Measurements from ENCODE around the gene SEC11A. TPM values are rescaled to one million over a fixed set of nuclear protein-coding genes. Genes with fewer than 3 reads are reported as not detected.
"Not testable (repeated sequence)": the region's sequence is repeated elsewhere in the genome, so short reads cannot be mapped to it uniquely, and the experiment has no call there.

Gene SEC11A
- polyA plus RNA-seq, 1 experiment: 324 TPM

- Histone ChIP-seq H3K9me3 (ENCODE audit: control insufficient read depth, insufficient read depth, low read length) (no peaks in the 10 kb centered on the region), H3K27ac (ENCODE audit: low read depth, low read length) (peak overlapping the region; percentile 13), H3K4me3 (ENCODE audit: low read depth, low read length) (no peak overlapping the region), H3K27me3 (ENCODE audit: control insufficient read depth, insufficient read depth, low read length) (no peaks in the 10 kb centered on the region)
- ChIA-PET POLR2A (interaction anchor here (0.8 kb wide), 1 partner anchor 10 kb away, joined by 3 read pairs; no protein-coding TSS in a partner anchor), CTCF (no interaction called here)
- no peak for DNase-seq (ENCODE audit: low read depth, low spot score)
- no peak for TF ChIP-seq CTCF (IDR thresholded peaks at IDR 0.05; ENCODE audit: low read depth, low read length)
Measured at GRCh38 chr15:84761607-84762131, 45.7 kb upstream of the SEC11A start.

GRCh38 chr15:84760219-84760618 is 44.3 kb upstream of the SEC11A start:
- TF ChIP-seq CTCF (IDR thresholded peaks at IDR 0.05; ENCODE audit: low read depth, low read length): no peak
- DNase-seq (ENCODE audit: low read depth, low spot score): no peak
- Histone ChIP-seq H3K27ac (ENCODE audit: low read depth, low read length) (no peak overlapping the region), H3K9me3 (ENCODE audit: control insufficient read depth, insufficient read depth, low read length) (no peaks in the 10 kb centered on the region), H3K4me3 (ENCODE audit: low read depth, low read length) (no peak overlapping the region), H3K27me3 (ENCODE audit: control insufficient read depth, insufficient read depth, low read length) (no peaks in the 10 kb centered on the region)
- POLR2A ChIA-PET: no interaction called here
- CTCF ChIA-PET: no interaction called here

- DNase-seq (ENCODE audit: low read depth, low spot score): no peak
- ChIA-PET CTCF (no interaction called here), POLR2A (no interaction called here)
- Histone ChIP-seq H3K27me3 (ENCODE audit: control insufficient read depth, insufficient read depth, low read length) (no peaks in the 10 kb centered on the region), H3K9me3 (ENCODE audit: control insufficient read depth, insufficient read depth, low read length) (no peaks in the 10 kb centered on the region), H3K4me3 (ENCODE audit: low read depth, low read length) (no peak overlapping the region), H3K27ac (ENCODE audit: low read depth, low read length) (no peak overlapping the region)
- TF ChIP-seq CTCF (IDR thresholded peaks at IDR 0.05; ENCODE audit: low read depth, low read length): no peak
Measured at GRCh38 chr15:84759018-84759417, 43.1 kb upstream of the SEC11A start.

- no peaks in the 10 kb centered on the region for H3K9me3 ChIP-seq (ENCODE audit: control insufficient read depth, insufficient read depth, low read length)
- CTCF ChIA-PET: no interaction called here
- no peak overlapping the region for H3K27ac ChIP-seq (ENCODE audit: low read depth, low read length)
- no peak overlapping the region for H3K4me3 ChIP-seq (ENCODE audit: low read depth, low read length)
- no peak for TF ChIP-seq CTCF (IDR thresholded peaks at IDR 0.05; ENCODE audit: low read depth, low read length)
- no peaks in the 10 kb centered on the region for H3K27me3 ChIP-seq (ENCODE audit: control insufficient read depth, insufficient read depth, low read length)
- no peak for DNase-seq (ENCODE audit: low read depth, low spot score)
- POLR2A ChIA-PET: no interaction called here
Measured at GRCh38 chr15:84755736-84756527, 40.0 kb upstream of the SEC11A start.

GRCh38 chr15:84754889-84755288 is 39.0 kb upstream of the SEC11A start:
- H3K27me3 ChIP-seq (ENCODE audit: control insufficient read depth, insufficient read depth, low read length); POLR2A ChIA-PET; H3K9me3 ChIP-seq (ENCODE audit: control insufficient read depth, insufficient read depth, low read length); DNase-seq (ENCODE audit: low read depth, low spot score); CTCF ChIA-PET; H3K27ac ChIP-seq (ENCODE audit: low read depth, low read length); H3K4me3 ChIP-seq (ENCODE audit: low read depth, low read length): not testable (repeated sequence)
